ENCODE results near the gene CBFA2T3.

GRCh38 chr16:88891083-88891482 is 85.9 kb downstream of the CBFA2T3 start:
- TF ChIP-seq POLR2AphosphoS5 (IDR thresholded peaks at IDR 0.05), result no peak
- TF ChIP-seq, protein P1, sequence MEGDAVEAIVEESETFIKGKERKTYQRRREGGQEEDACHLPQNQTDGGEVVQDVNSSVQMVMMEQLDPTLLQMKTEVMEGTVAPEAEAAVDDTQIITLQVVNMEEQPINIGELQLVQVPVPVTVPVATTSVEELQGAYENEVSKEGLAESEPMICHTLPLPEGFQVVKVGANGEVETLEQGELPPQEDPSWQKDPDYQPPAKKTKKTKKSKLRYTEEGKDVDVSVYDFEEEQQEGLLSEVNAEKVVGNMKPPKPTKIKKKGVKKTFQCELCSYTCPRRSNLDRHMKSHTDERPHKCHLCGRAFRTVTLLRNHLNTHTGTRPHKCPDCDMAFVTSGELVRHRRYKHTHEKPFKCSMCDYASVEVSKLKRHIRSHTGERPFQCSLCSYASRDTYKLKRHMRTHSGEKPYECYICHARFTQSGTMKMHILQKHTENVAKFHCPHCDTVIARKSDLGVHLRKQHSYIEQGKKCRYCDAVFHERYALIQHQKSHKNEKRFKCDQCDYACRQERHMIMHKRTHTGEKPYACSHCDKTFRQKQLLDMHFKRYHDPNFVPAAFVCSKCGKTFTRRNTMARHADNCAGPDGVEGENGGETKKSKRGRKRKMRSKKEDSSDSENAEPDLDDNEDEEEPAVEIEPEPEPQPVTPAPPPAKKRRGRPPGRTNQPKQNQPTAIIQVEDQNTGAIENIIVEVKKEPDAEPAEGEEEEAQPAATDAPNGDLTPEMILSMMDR (IDR thresholded peaks at IDR 0.05), result no peak
- no peak for TF ChIP-seq POLR2A (IDR thresholded peaks at IDR 0.05)
- no peak for TF ChIP-seq EP300 (IDR thresholded peaks at IDR 0.05)

Measured in gastroesophageal sphincter (tissue), 3 donors.